BJ (cell line): ENCODE results near the gene SERPINA4. TPM values are rescaled to one million over a fixed set of nuclear protein-coding genes. Genes with fewer than 3 reads are reported as not detected.

Experiments
- CTCF ChIA-PET: fragments of 350-600 bp; formaldehyde crosslinking; extraction: SDS; loops from one replicate; lab custom pipeline; 2021; ENCODE audit warnings: antibody characterized with exemption, inconsistent platforms; lab: Yijun Ruan, JAX
- POLR2A ChIA-PET: fragments of 300-600 bp; sonication (Branson Sonifier 250); formaldehyde crosslinking; extraction: SDS; loops from one replicate; lab custom pipeline; 2021; ENCODE audit warnings: antibody characterized with exemption; lab: Charles Lee
- DNase-seq: peaks from one replicate; pipeline ENCODE4 v3.0.0-alpha.2; 2011; ENCODE audit warnings: low read depth
- H3K27me3 ChIP-seq: 2 replicates; pipeline ENCODE4 v1.6.0; 2011; ENCODE audit warnings: low read length; ENCODE audit not compliant: control insufficient read depth, insufficient read depth
- H3K36me3 ChIP-seq: 2 replicates; pipeline ENCODE4 v1.5.1; 2011; ENCODE audit warnings: low read length; ENCODE audit not compliant: control insufficient read depth, insufficient read depth
- H3K4me3 ChIP-seq: 2 replicates; pipeline ENCODE4 v1.5.1; 2011; ENCODE audit warnings: low read depth, mild to moderate bottlenecking, control low read depth, low read length
- CTCF ChIP-seq: IDR thresholded peaks from 2 replicates; pipeline ENCODE4 v1.5.1; 2011; ENCODE audit warnings: low read depth, mild to moderate bottlenecking, control low read depth, inconsistent platforms, low read length, moderate library complexity; ENCODE audit not compliant: insufficient read depth
- polyA plus RNA-seq: library from polyadenylated mRNA; depleted of rRNA; stranded (reverse); fragments of >200 nt; gene quantifications from 2 replicates; pipeline ENCODE4 v1.2.3, GENCODE V29; 2011

SERPINA4 gene
- polyA plus RNA-seq, 1 experiment: not detected

- Histone ChIP-seq H3K27me3 (no peaks in the 10 kb centered on the region), H3K36me3 (no peaks in the 10 kb centered on the region), H3K4me3 (no peak overlapping the region)
- CTCF ChIA-PET: interaction anchor here (1.8 kb wide), 1 partner anchor 33 kb away, joined by 4 read pairs; no protein-coding TSS in a partner anchor
- POLR2A ChIA-PET: no interaction called here
- no peak for DNase-seq
- no peak for TF ChIP-seq CTCF
These were observed 21.6 kb downstream of the SERPINA4 start for GRCh38 chr14:94582851-94583250.

DNA sequence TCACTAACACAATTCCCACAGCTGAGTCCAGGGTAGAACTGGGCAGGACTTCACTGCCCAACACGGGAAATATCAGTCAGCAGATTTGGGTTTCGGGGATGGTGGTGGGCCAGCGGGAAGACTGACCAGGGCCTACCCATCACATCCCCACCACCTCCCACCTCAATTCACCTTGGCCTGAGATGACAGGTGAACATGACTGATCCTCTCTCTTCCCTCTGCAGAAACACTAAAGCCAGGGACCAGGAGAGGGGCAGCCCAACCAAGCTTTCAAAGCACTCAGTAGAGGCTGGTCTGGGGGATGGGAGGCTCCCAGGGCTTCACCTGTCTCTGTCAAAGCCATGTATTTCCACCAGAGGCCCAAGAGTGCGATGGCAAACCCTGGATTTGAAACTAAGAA, 22.3 kb downstream of the SERPINA4 start:
- Histone ChIP-seq H3K36me3 (no peaks in the 10 kb centered on the region), H3K27me3 (no peaks in the 10 kb centered on the region), H3K4me3 (no peak overlapping the region)
- ChIA-PET POLR2A (no interaction called here), CTCF (interaction anchor here (1.0 to 1.8 kb wide), 2 partner anchors 33 to 35 kb away, joined by 3 to 4 read pairs; no protein-coding TSS in a partner anchor)
- DNase-seq: no peak
- TF ChIP-seq CTCF: no peak

DNA sequence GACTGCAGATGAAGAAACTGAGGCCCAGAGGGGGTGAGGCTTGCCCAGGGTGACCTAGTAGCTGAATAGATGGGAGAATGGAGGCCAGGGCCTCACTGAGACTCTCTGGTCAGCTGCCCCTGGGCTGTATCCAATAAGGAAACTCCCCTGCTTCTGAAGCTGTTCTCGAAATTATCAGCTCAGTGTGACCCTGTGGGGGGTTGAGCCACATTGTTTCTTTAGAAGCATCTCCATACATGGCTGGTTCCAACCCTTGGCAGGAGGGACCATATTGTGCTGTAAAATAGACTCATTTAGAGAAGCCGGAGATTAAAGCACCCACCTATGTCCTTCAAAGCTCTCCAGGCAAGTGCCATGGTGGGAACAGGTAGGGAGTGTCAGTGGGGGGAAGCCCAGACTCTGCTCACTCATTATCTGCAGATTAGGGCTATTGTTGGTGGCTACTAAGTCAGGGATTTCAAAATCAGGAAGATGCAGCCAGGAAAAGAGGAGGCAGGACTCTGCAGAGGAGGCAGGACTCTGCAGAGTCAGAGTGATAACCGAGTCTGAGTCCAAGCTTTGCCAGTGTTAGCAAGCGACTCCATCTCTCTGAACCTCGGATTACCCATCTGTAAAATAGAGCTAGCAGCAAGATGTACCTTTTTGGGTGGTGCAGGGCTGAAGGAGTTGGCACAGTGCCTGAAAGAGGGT, 23.5 kb downstream of the SERPINA4 start:
- Histone ChIP-seq H3K27me3 (no peaks in the 10 kb centered on the region), H3K4me3 (no peak overlapping the region), H3K36me3 (no peaks in the 10 kb centered on the region)
- ChIA-PET CTCF (interaction anchor here (1.0 kb wide), 1 partner anchor 49 kb away, joined by 3 read pairs; no protein-coding TSS in a partner anchor), POLR2A (interaction anchor here (0.6 kb wide), 1 partner anchor 55 kb away, joined by 5 read pairs; no protein-coding TSS in a partner anchor)
- TF ChIP-seq CTCF: no peak
- no peak for DNase-seq

DNA sequence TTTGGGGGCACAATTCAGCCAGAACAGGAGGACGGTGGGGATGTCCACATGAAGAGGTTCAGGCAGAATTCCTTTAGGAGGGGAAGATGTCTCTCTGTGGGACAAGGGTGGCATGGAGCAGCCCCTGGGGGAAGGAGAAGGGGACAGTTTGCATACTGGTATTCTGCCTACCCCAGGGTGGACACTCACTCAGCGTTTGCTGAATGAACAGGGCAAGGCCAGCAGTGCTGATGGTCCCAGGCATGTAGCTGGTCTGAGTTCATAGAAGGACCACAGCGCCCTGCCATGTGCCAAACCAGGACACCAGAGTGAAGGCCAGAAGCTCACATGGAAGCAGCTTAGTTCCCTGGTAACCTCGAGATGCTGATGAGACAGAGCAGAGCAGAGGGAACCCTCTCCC, 25.4 kb downstream of the SERPINA4 start:
- H3K4me3 ChIP-seq: no peak overlapping the region
- no peak for TF ChIP-seq CTCF
- ChIA-PET CTCF (no interaction called here), POLR2A (no interaction called here)
- no peaks in the 10 kb centered on the region for H3K27me3 ChIP-seq
- no peaks in the 10 kb centered on the region for H3K36me3 ChIP-seq
- no peak for DNase-seq

DNA sequence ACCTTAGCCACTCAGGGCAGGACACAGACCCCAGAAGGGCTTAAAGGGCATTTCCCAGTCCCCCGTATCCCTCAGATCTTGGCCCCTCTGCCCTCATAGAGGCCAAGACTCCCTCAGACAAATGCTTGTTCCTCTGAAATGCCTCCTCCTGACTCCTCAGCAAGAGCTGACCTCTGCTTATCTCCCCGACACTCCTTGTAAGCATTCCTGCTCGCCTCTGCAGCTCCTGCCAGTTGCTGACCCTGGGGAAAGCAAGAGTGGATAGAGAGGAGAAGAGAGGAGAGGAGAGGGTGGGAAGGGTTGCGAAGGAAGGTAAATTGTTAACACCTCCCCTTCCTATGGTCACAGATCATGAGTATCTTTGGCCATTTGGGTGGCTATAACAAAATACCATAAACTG, 27.1 kb downstream of the SERPINA4 start:
- CTCF ChIA-PET: no interaction called here
- TF ChIP-seq CTCF: no peak

More for the DNA sequence above, 27.1 kb downstream of the SERPINA4 start:
- no peak overlapping the region for H3K4me3 ChIP-seq
- no peak for DNase-seq
- POLR2A ChIA-PET: no interaction called here
- H3K27me3 ChIP-seq: no peaks in the 10 kb centered on the region
- no peaks in the 10 kb centered on the region for H3K36me3 ChIP-seq
